Measurements from ENCODE around the gene CAMKK1.
"Not testable (repeated sequence)": the region's sequence is repeated elsewhere in the genome, so short reads cannot be mapped to it uniquely, and the experiment has no call there.

Gene CAMKK1

DNA sequence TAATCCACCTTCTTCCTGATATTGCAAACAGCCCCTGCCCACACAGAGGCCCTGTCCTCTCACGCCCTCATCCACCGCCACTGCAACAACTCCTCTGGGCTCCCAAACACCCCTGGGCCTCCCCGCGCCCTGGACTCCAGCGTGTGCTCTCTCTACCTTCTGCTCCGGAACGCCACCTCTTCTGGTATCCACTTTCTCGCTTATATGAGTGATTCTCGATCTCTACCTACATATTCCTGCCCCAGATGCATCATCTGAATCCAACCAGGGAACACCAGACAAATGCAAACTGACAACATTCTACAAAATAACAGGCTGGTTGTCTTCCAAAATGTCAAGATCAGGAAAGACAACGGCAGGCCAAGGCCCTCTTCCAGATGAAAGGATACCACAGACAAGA lies 19.0 kb downstream of the CAMKK1 start:
- no peak for DNase-seq

- DNase-seq: no peak
These were observed 22.0 kb downstream of the CAMKK1 start for GRCh38 chr17:3870871-3871306.

GRCh38 chr17:3867606-3868005 lies 25.2 kb downstream of the CAMKK1 start:
- DNase-seq: no peak

GRCh38 chr17:3867106-3867505 lies 25.7 kb downstream of the CAMKK1 start:
- no peak for DNase-seq

DNA sequence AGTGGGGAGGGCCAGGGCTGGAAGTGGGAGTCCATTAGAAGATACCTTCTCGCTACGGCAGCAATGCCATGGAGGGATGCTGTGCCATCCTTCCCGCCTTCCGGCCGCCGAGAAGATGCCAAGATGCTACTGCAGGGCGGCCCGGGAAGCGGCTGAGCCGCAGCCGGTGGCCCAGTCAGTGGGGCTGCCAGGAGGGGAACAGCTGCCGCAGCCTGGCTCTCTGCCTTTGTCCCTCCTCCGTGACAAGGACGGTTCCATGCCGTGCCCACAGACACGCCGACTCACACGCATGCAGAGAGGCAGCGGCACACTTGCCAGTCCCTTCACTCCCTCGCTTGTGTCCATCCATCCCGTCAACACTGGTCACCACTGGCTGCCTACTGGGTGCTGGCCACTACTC lies 26.6 kb downstream of the CAMKK1 start:
- no peak for DNase-seq

DNA sequence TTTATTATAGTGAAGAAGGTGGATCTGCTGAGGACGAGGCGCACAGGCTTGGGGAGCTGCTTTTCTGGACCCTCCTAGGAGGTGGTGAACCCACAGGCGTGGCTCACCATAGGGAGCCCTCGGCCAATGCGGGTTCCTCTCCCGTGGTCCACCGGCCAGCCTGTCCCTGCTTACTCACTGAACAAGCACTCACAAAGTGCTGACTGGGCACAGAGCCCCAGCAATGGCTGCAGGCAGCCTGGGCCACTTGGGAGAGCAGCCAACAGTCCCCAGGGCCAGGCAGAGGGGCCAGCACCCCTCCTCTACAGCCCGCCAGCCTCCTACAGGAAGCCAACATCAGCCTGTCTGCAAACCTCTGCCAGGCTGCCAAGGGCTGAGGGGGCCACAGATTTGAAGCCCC lies 27.7 kb downstream of the CAMKK1 start:
- DNase-seq: no peak

GRCh38 chr17:3864534-3864933 lies 28.3 kb downstream of the CAMKK1 start:
- no peak for DNase-seq

DNA sequence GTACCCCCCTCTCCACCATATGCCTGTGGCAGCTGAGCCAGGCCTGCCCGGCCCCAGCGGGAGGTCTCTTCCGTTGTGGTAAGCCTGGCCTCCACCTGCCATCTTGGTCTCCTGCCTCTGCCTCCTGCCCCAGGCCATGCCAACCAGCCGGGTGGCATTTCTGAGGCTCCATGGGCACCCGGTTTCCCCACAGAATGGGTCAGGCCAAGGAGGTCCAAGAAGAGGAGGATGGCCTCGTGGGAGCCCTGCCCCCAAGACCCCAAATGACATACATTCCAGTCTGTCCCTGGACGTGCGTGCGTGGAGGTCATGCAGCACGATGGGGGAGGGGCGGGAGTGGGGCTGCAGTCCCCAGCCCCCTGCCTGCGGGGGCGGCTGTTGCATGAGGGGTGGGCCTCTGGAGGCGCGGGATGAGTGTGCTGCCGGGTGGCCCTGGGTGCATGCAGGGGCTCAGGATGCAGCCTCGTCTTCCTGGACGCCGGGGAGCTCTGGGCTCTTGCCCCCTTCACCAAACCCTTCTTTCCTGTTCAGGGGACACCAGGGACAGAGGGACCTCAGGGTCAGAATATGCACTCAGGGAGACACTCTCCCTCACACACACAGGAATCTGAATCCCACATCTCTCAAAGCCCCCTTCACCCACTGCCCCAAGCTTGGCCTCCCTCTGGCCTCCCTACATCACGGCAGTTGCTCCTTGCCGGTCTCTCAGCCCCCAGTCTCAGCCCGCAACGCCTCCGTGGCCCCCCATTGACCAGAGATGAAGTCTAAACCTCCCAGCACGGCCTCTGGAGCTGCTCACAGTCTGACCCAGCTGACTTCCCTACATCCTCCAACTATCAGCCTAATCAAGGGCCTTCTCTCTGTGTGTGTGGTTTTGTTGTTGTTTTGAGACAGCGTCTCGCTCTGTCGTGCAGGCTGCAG lies 30.8 kb downstream of the CAMKK1 start:
- DNase-seq: no peak

GRCh38 chr17:3860939-3861700 lies 31.7 kb downstream of the CAMKK1 start:
- no peak for DNase-seq

DNA sequence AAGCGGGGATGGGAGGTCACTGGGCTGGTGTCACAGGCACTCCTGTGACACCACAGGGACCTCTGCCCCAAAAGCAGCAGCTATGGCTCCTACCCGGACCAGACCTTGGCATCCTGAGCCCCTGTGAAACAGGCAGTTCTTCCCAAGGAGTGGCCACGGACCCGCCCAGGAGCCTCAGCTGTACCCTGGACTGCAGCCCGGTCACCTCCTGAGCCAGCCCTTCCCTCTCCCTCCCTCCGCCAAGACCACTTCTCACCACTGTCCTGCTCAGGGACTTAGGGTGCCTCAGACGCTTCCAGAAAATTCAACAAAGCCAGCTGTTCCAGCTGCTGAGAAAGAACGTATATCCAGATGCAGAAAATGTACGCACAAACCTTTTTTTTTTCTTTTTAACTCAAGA lies 32.9 kb downstream of the CAMKK1 start:
- DNase-seq: no peak

- DNase-seq: no peak
These were observed 35.4 kb downstream of the CAMKK1 start for GRCh38 chr17:3857261-3858105.

DNA sequence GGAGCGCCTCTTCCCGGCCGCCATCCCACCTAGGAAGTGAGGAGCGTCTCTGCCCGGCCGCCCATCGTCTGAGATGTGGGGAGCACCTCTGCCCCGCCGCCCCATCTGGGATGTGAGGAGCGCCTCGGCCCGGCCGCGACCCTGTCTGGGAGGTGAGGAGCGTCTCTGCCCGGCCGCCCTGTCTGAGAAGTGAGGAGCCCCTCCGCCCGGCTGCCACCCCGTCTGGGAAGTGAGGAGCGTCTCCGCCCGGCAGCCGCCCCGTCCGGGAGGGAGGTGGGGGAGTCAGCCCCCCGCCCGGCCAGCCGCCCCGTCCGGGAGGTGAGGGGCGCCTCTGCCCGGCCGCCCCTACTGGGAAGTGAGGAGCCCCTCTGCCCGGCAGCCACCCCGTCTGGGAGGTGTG lies 38.6 kb downstream of the CAMKK1 start:
- DNase-seq: not testable (repeated sequence)

- DNase-seq: no peak
These were observed 40.3 kb downstream of the CAMKK1 start for GRCh38 chr17:3852561-3852960.

- no peak for DNase-seq
These were observed 41.3 kb downstream of the CAMKK1 start for GRCh38 chr17:3851461-3852100.

GRCh38 chr17:3848229-3848835 lies 44.5 kb downstream of the CAMKK1 start:
- DNase-seq: no peak

- DNase-seq: no peak
These were observed 45.6 kb downstream of the CAMKK1 start for GRCh38 chr17:3847165-3847670.

DNA sequence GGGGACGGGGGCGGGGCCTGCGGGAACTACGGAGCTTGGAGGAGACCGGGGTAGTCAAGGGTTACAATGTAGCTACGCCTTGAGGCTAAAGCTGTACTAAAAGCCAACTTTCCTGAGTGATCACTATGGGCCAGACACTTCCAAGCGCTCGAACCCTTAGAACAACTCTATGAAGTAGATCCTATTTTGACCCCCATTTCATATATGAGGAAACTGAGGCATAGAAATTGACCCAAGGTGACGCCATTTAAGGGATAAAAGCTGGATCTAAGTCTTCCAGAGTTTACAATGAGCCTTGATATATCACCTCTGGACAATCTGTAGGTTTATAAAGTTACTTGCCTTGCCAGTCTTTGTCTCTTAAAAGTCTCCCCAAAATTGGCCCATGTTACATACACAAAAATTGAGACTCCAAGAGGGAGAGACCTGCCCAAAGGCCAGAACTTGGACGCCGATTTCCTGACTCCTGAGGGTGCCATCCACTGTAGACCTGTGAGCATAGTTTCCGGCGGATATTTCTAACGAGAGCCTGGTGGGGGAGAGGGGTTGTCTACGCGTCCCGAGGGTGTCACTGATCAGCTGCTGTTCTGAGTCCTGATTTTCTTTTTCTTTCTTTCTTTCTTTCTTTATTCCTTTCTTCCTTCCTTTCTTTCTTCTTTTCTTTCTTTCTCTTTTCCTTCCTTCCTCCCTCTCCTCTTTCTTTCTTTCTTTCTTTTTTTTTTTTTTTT lies 46.3 kb downstream of the CAMKK1 start:
- DNase-seq: no peak

DNA sequence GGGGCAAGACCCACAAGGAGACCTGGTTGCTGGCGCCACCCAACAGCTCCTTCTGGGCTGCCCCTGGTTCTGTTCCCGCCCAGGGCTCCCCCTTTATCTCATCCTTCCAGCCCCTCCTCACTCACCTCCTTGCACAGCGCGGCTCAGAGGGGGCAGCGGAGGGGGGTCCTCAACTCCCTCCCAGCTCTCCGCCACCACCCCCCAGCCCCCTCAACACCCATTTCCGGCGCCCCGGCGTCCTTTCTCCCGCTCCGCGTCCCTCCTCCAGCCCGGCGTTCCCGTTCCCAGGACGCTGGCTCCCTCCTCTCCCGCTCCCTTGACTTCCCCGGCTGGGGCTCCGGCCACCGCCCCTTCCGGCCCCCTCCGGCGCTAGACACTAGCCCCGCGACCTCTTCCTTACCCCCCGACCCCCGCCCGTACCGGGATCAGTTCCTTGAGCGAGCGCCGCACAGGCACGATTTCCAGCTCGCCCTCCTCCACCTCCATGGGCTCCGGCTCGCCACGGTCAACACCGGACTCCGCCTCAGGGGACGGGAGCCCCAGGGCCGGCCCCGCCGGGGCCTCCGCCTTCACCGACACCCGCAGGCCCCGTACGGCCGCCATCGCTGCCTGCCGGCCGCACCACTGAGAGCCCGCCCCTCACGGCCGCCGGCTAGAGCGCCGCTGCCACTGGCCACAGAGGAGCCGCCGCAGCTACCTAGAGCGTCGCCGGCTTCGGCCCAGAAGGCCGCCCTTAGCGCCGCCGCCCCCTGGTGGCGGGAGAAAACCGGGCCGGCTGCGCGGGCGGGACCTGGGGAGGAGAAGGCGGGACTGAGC lies 47.0 kb downstream of the CAMKK1 start, which contains the start of gene NCBP3:
NCBP3 (minus strand) TSS at position 626 of the 816 bp plus-strand sequence; CDS start at position 603, 23 bp downstream.
- DNase-seq: peak; percentile 32

- DNase-seq: no peak
These were observed 47.6 kb downstream of the CAMKK1 start for GRCh38 chr17:3845291-3845620.

GRCh38 chr17:3844556-3844955 lies 48.3 kb downstream of the CAMKK1 start:
- DNase-seq: not testable (repeated sequence)

Measured in NCI-H524 treated with DMSO at 0.1 percent for 48 hours (cell line).